Pericardium fibroblast (primary cell): ENCODE data around the gene TEDC2. TPM values are rescaled to one million over a fixed set of nuclear protein-coding genes. Genes with fewer than 3 reads are reported as not detected.

Experiments used
- total RNA-seq: library from RNA; depleted of rRNA; stranded (reverse); fragments of >200 nt; gene quantifications from 2 replicates; pipeline ENCODE4 v1.2.3, GENCODE V29; 2015

The TEDC2 gene
- 3.7 and 5.5 TPM in 2 replicates for total RNA-seq

DNA sequence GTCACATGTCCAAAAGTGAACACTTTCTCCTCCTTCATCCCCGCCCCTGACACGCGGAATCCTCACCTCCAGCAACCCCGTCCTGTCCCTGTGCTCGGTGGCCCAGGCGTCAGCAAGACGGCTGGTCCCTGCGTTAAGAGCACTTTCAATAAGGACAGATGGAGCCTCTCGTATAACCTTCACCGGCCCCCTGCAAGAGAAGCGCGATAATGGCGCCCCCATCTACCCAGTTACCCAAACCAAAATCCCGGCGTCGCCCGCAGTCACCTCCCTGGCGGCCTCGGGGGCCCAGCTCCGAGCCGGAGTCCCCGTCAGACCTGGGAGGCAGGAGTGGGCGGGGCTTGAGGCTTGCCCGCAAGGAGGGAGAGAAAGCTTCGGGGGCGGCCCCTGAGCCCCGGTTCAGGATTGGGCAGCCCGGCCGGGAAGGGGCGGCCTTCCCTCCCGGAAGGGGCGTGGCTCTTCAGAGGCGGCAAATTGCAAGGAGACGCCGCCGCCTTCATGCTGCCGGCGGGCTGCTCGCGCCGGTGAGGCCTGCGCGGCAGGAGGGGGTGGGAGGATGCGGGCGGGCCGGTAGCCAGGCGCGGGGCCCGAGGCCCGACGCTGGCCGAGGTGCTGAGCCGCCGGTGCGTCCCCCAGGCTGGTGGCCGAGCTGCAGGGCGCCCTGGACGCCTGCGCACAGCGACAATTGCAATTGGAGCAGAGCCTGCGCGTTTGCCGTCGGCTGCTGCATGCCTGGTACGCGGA lies at the start of gene TEDC2:
Gene TEDC2 (plus strand): TSS at position 463 of the 744 bp plus-strand sequence. CDS start 36 bp downstream, at position 499.

DNA sequence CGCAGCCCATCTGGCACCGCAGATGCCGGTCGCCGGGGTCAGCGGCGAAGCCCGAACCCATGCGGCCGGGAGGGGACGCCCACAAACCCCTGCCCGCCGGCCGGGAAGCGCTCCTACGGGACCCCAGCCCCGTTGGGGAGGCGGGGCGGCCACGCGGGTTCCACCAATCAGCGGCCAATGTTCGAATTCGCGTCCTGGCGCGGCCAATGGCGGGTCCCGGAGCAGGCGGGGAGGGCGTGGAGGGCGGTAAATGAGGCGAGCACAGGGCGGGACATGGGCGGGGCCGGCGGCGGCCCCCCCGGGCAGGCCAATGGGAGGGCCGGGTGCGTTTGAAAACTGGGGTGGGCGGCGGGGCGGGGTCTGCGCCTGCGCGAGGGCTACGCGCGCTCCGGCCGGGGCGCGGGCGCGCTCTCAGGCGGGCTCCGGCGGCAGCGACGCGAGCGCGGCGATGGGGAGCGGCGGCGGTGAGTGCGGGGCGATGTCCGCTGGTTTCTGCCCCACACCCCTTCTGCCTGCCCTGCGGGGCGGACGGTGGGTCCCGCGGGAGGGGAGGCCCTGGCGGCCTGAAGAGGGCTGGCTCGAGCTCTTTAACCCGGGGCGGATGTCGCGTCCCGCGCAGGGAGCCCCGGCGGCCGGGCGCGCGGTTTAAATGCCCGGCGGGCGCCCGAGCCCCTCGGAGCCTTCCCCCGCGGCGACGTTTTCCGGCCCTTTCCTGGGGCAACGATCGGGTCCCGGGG lies 30.7 kb upstream of the TEDC2 start, which contains the start of gene CCNF:
Gene CCNF (plus strand): TSS at position 414 of the 737 bp plus-strand sequence. CDS start 35 bp downstream, at position 449.

DNA sequence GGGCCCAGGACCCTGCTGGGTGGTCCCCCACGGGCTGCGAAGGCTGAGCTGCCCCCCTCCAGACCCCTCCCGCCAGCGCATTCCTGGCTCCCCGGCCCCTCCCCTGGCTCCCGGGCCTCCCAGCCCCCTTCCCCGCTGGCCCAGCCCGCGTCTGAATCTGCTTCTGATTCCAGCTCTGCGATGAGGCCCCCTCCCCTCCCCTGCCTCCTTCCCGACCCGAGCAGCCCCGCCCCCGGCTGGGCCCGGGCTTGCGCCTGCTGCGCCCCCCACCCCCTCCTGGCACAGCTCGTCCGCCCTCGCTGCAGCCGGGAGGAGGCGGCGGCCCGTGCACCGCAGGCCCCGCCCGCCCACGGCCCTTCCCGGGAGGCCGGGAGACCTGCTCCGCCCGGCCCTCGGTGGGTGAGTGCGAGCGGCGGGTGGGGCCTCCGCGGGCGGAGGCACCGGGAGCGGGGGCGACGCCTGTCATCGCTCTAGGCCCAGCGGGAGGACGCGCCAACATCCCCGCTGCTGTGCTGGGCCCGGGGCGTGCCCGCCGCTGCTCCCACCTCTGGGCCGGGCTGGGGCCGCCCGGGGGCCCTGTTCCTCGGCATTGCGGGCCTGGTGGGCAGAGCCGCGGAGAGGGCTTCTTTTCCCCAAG lies 11.2 kb downstream of the TEDC2 start, which contains the start of gene NTN3:
Gene NTN3 (plus strand): TSS at position 282 of the 637 bp plus-strand sequence. CDS start 405 bp downstream, outside the sequence.

DNA sequence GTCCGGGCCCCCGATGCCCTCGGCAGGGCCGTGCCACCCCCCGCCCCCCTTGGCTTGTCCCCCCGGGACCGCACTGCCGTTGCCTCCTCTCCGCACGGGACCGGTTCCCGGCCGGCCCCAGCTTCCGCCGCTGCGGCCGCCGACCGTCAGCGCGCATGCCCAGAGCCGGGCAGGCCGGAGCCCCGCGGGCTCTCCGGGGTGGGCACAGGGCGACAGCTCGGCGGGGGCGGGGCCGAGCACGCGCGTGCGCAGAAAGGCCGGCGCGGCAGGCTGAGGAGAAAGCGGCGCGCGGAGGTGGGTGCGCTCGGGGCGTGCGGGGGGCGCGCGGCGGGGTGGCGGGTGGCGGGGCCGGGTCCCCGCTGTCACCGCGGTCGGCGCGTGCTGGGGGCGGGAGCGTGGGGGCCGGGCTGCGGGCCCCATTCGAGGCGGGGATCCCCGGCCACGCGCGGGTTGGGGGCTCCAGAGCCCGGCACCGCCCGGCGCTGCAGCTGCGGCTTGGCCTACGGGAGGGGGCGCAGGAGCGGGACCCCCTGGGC lies 15.0 kb downstream of the TEDC2 start, which contains the start of gene TBC1D24:
Gene TBC1D24 (plus strand): TSS at position 251 of the 536 bp plus-strand sequence. CDS start 21,022 bp downstream, outside the sequence.

GRCh38 chr16:2513405-2514332 lies 53.8 kb downstream of the TEDC2 start, which contains the start of gene ATP6V0C:
Gene ATP6V0C (plus strand): TSS chr16:2513952. CDS start chr16:2514104, 152 bp downstream.

Other genes starting within 250 kb of the TEDC2 start
- 0.09 and 0.70 TPM in 2 replicates for gene BRICD5, start 249.2 kb upstream of the TEDC2 start, total RNA-seq
- 9.9 and 15.4 TPM in 2 replicates for gene PGP, start 245.3 kb upstream of the TEDC2 start, total RNA-seq
- 22.1 and 25.4 TPM in 2 replicates for gene E4F1, start 236.5 kb upstream of the TEDC2 start, total RNA-seq
- 0.26 TPM in 1 of 2 replicates, not detected in the other for gene DNASE1L2, start 223.7 kb upstream of the TEDC2 start, total RNA-seq
- 89.5 and 90.8 TPM in 2 replicates for gene ECI1, start 208.5 kb upstream of the TEDC2 start, total RNA-seq
- 97.6 and 141 TPM in 2 replicates for gene RNPS1, start 192.0 kb upstream of the TEDC2 start, total RNA-seq
- 0.60 and 0.82 TPM in 2 replicates for gene ABCA3, start 119.4 kb upstream of the TEDC2 start, total RNA-seq
- gene CCNF, start 30.7 kb upstream of the TEDC2 start, total RNA-seq = 3.9 and 4.7 TPM in 2 replicates
- 0.47 and 0.51 TPM in 2 replicates for gene NTN3, start 11.2 kb downstream of the TEDC2 start, total RNA-seq
- gene TBC1D24, start 15.0 kb downstream of the TEDC2 start, total RNA-seq = 9.3 and 11.6 TPM in 2 replicates
- 28.6 and 45.0 TPM in 2 replicates for gene ATP6V0C, start 53.8 kb downstream of the TEDC2 start, total RNA-seq
- 40.1 and 46.6 TPM in 2 replicates for gene AMDHD2, start 60.3 kb downstream of the TEDC2 start, total RNA-seq
- gene CEMP1, start 71.3 kb downstream of the TEDC2 start, total RNA-seq = not detected in 2 replicates
- gene PDPK1, start 77.9 kb downstream of the TEDC2 start, total RNA-seq = 16.1 and 17.2 TPM in 2 replicates
- 19.1 and 28.0 TPM in 2 replicates for gene KCTD5, start 222.4 kb downstream of the TEDC2 start, total RNA-seq